ENCODE measurements around the gene YBX1.
"Not testable (repeated sequence)": the region's sequence is repeated elsewhere in the genome, so short reads cannot be mapped to it uniquely, and the experiment has no call there.

YBX1 gene

GRCh38 chr1:42751511-42752070 is 69.4 kb downstream of the YBX1 start:
- not testable (repeated sequence) for DNase-seq

- DNase-seq = no peak
These were observed 70.1 kb downstream of the YBX1 start for GRCh38 chr1:42752284-42752683.

GRCh38 chr1:42753070-42753469 is 70.9 kb downstream of the YBX1 start:
- no peak for DNase-seq
